ENCODE results near the gene OR5B2. TPM values are rescaled to one million over a fixed set of nuclear protein-coding genes. Genes with fewer than 3 reads are reported as not detected.

Gene OR5B2
- not detected for polyA plus RNA-seq

- no peaks in the 10 kb centered on the region for H3K9me3 ChIP-seq (ENCODE audit: control insufficient read depth in 2 of 2, insufficient read depth in 1 of 2, low read depth in 1 of 2, low read length in 1 of 2)
- WGBS, 2 donors: 68 to 70% methylated on average over 3 of the region's 3 CpGs
Measured at GRCh38 chr11:58428021-58428420, at the start of gene OR5B2. Gene OR5B2, minus strand, starts transcription at chr11:58428121. Its CDS starts 4,860 bp downstream, at chr11:58423261.

GRCh38 chr11:58471892-58472291 is 44.0 kb upstream of the OR5B2 start:
- no peaks in the 10 kb centered on the region for H3K36me3 ChIP-seq (ENCODE audit: control insufficient read depth in 2 of 2, insufficient read depth in 2 of 2, low read length in 1 of 2)
- H3K27me3 ChIP-seq (ENCODE audit: control insufficient read depth in 1 of 2, insufficient read depth in 2 of 2, low read length in 2 of 2): no peaks in the 10 kb centered on the region
- H3K9me3 ChIP-seq (ENCODE audit: control insufficient read depth in 2 of 2, insufficient read depth in 1 of 2, low read depth in 1 of 2, low read length in 1 of 2): peaks cover 0 to 3% of the 10 kb centered on the region in 2 donors
- H3K27ac ChIP-seq (ENCODE audit: low read depth in 2 of 2, low read length in 1 of 2): no peak overlapping the region
- no peaks in the 10 kb centered on the region for H3K4me1 ChIP-seq (ENCODE audit: control insufficient read depth in 2 of 2, insufficient read depth in 2 of 2, low read length in 1 of 2)
- H3K4me3 ChIP-seq (ENCODE audit: low read depth in 1 of 2, low read length in 2 of 2): no peak overlapping the region

More at GRCh38 chr11:58428021-58428420, at the start of gene OR5B2:
- H3K4me1 ChIP-seq (ENCODE audit: control insufficient read depth in 2 of 2, insufficient read depth in 2 of 2, low read length in 1 of 2): no peaks in the 10 kb centered on the region
- H3K27ac ChIP-seq (ENCODE audit: low read depth in 2 of 2, low read length in 1 of 2): no peak within 1 kb of the TSS
- no peak within 1 kb of the TSS for H3K4me3 ChIP-seq (ENCODE audit: low read depth in 1 of 2, low read length in 2 of 2)
- H3K27me3 ChIP-seq (ENCODE audit: control insufficient read depth in 1 of 2, insufficient read depth in 2 of 2, low read length in 2 of 2): no peaks in the 10 kb centered on the region
- H3K36me3 ChIP-seq (ENCODE audit: control insufficient read depth in 2 of 2, insufficient read depth in 2 of 2, low read length in 1 of 2): no peaks in the 10 kb centered on the region

GRCh38 chr11:58466293-58466692 is 38.4 kb upstream of the OR5B2 start:
- Histone ChIP-seq H3K4me3 (ENCODE audit: low read depth in 1 of 2, low read length in 2 of 2) (no peak overlapping the region), H3K27ac (ENCODE audit: low read depth in 2 of 2, low read length in 1 of 2) (no peak overlapping the region), H3K4me1 (ENCODE audit: control insufficient read depth in 2 of 2, insufficient read depth in 2 of 2, low read length in 1 of 2) (no peaks in the 10 kb centered on the region), H3K36me3 (ENCODE audit: control insufficient read depth in 2 of 2, insufficient read depth in 2 of 2, low read length in 1 of 2) (no peaks in the 10 kb centered on the region), H3K27me3 (ENCODE audit: control insufficient read depth in 1 of 2, insufficient read depth in 2 of 2, low read length in 2 of 2) (no peaks in the 10 kb centered on the region), H3K9me3 (ENCODE audit: control insufficient read depth in 2 of 2, insufficient read depth in 1 of 2, low read depth in 1 of 2, low read length in 1 of 2) (peaks cover 0 to 3% of the 10 kb centered on the region in 2 donors)
- WGBS, 2 donors: 80 to 86% methylated on average over 1 of the region's 1 CpG

GRCh38 chr11:58465690-58466089 is 37.8 kb upstream of the OR5B2 start:
- Histone ChIP-seq H3K4me1 (ENCODE audit: control insufficient read depth in 2 of 2, insufficient read depth in 2 of 2, low read length in 1 of 2) (no peaks in the 10 kb centered on the region), H3K4me3 (ENCODE audit: low read depth in 1 of 2, low read length in 2 of 2) (no peak overlapping the region), H3K36me3 (ENCODE audit: control insufficient read depth in 2 of 2, insufficient read depth in 2 of 2, low read length in 1 of 2) (no peaks in the 10 kb centered on the region), H3K27me3 (ENCODE audit: control insufficient read depth in 1 of 2, insufficient read depth in 2 of 2, low read length in 2 of 2) (no peaks in the 10 kb centered on the region), H3K9me3 (ENCODE audit: control insufficient read depth in 2 of 2, insufficient read depth in 1 of 2, low read depth in 1 of 2, low read length in 1 of 2) (peaks cover 0 to 3% of the 10 kb centered on the region in 2 donors), H3K27ac (ENCODE audit: low read depth in 2 of 2, low read length in 1 of 2) (no peak overlapping the region)
- 50 to 56% methylated on average over 3 of the region's 3 CpGs for WGBS, 2 donors

GRCh38 chr11:58451585-58451984 is 23.7 kb upstream of the OR5B2 start:
- Histone ChIP-seq H3K4me1 (ENCODE audit: control insufficient read depth in 2 of 2, insufficient read depth in 2 of 2, low read length in 1 of 2) (no peaks in the 10 kb centered on the region), H3K27ac (ENCODE audit: low read depth in 2 of 2, low read length in 1 of 2) (no peak overlapping the region)
- WGBS, 2 donors: 48 to 51% methylated on average over 3 of the region's 3 CpGs

GRCh38 chr11:58446294-58446693 is 18.4 kb upstream of the OR5B2 start:
- H3K36me3 ChIP-seq (ENCODE audit: control insufficient read depth in 2 of 2, insufficient read depth in 2 of 2, low read length in 1 of 2): no peaks in the 10 kb centered on the region

More at GRCh38 chr11:58451585-58451984, 23.7 kb upstream of the OR5B2 start:
- H3K9me3 ChIP-seq (ENCODE audit: control insufficient read depth in 2 of 2, insufficient read depth in 1 of 2, low read depth in 1 of 2, low read length in 1 of 2): peaks cover 0 to 2% of the 10 kb centered on the region in 2 donors
- H3K4me3 ChIP-seq (ENCODE audit: low read depth in 1 of 2, low read length in 2 of 2): no peak overlapping the region
- H3K36me3 ChIP-seq (ENCODE audit: control insufficient read depth in 2 of 2, insufficient read depth in 2 of 2, low read length in 1 of 2): no peaks in the 10 kb centered on the region
- no peaks in the 10 kb centered on the region for H3K27me3 ChIP-seq (ENCODE audit: control insufficient read depth in 1 of 2, insufficient read depth in 2 of 2, low read length in 2 of 2)

GRCh38 chr11:58444300-58444699 is 16.4 kb upstream of the OR5B2 start:
- H3K36me3 ChIP-seq (ENCODE audit: control insufficient read depth in 2 of 2, insufficient read depth in 2 of 2, low read length in 1 of 2): no peaks in the 10 kb centered on the region

More at GRCh38 chr11:58446294-58446693, 18.4 kb upstream of the OR5B2 start:
- no peaks in the 10 kb centered on the region for H3K27me3 ChIP-seq (ENCODE audit: control insufficient read depth in 1 of 2, insufficient read depth in 2 of 2, low read length in 2 of 2)
- WGBS, 2 donors: 80 to 82% methylated on average over 6 of the region's 6 CpGs
- H3K27ac ChIP-seq (ENCODE audit: low read depth in 2 of 2, low read length in 1 of 2): no peak overlapping the region
- peaks cover 5 to 8% of the 10 kb centered on the region in 2 donors for H3K9me3 ChIP-seq (ENCODE audit: control insufficient read depth in 2 of 2, insufficient read depth in 1 of 2, low read depth in 1 of 2, low read length in 1 of 2)
- H3K4me3 ChIP-seq (ENCODE audit: low read depth in 1 of 2, low read length in 2 of 2): no peak overlapping the region
- no peaks in the 10 kb centered on the region for H3K4me1 ChIP-seq (ENCODE audit: control insufficient read depth in 2 of 2, insufficient read depth in 2 of 2, low read length in 1 of 2)

GRCh38 chr11:58442136-58442535 is 14.2 kb upstream of the OR5B2 start, which contains the start of gene OR5B12:
Gene OR5B12, minus strand, starts transcription at chr11:58442236. Its CDS starts 2,085 bp downstream, at chr11:58440151.
- Histone ChIP-seq H3K4me1 (ENCODE audit: control insufficient read depth in 2 of 2, insufficient read depth in 2 of 2, low read length in 1 of 2) (no peaks in the 10 kb centered on the region), H3K27me3 (ENCODE audit: control insufficient read depth in 1 of 2, insufficient read depth in 2 of 2, low read length in 2 of 2) (no peaks in the 10 kb centered on the region), H3K4me3 (ENCODE audit: low read depth in 1 of 2, low read length in 2 of 2) (no peak within 1 kb of the TSS), H3K36me3 (ENCODE audit: control insufficient read depth in 2 of 2, insufficient read depth in 2 of 2, low read length in 1 of 2) (no peaks in the 10 kb centered on the region), H3K9me3 (ENCODE audit: control insufficient read depth in 2 of 2, insufficient read depth in 1 of 2, low read depth in 1 of 2, low read length in 1 of 2) (peaks cover 5 to 8% of the 10 kb centered on the region in 2 donors), H3K27ac (ENCODE audit: low read depth in 2 of 2, low read length in 1 of 2) (no peak within 1 kb of the TSS)
- 81 to 89% methylated on average over 1 of the region's 1 CpG for WGBS, 2 donors

More at GRCh38 chr11:58444300-58444699, 16.4 kb upstream of the OR5B2 start:
- Histone ChIP-seq H3K27me3 (ENCODE audit: control insufficient read depth in 1 of 2, insufficient read depth in 2 of 2, low read length in 2 of 2) (no peaks in the 10 kb centered on the region), H3K9me3 (ENCODE audit: control insufficient read depth in 2 of 2, insufficient read depth in 1 of 2, low read depth in 1 of 2, low read length in 1 of 2) (peaks cover 5 to 8% of the 10 kb centered on the region in 2 donors), H3K27ac (ENCODE audit: low read depth in 2 of 2, low read length in 1 of 2) (no peak overlapping the region), H3K4me3 (ENCODE audit: low read depth in 1 of 2, low read length in 2 of 2) (no peak overlapping the region), H3K4me1 (ENCODE audit: control insufficient read depth in 2 of 2, insufficient read depth in 2 of 2, low read length in 1 of 2) (no peaks in the 10 kb centered on the region)
- WGBS, 2 donors: 71 to 90% methylated on average over 2 of the region's 2 CpGs

GRCh38 chr11:58438486-58438885 is 10.6 kb upstream of the OR5B2 start:
- H3K27me3 ChIP-seq (ENCODE audit: control insufficient read depth in 1 of 2, insufficient read depth in 2 of 2, low read length in 2 of 2): no peaks in the 10 kb centered on the region
- no peaks in the 10 kb centered on the region for H3K4me1 ChIP-seq (ENCODE audit: control insufficient read depth in 2 of 2, insufficient read depth in 2 of 2, low read length in 1 of 2)
- H3K9me3 ChIP-seq (ENCODE audit: control insufficient read depth in 2 of 2, insufficient read depth in 1 of 2, low read depth in 1 of 2, low read length in 1 of 2): no peaks in the 10 kb centered on the region
- H3K36me3 ChIP-seq (ENCODE audit: control insufficient read depth in 2 of 2, insufficient read depth in 2 of 2, low read length in 1 of 2): no peaks in the 10 kb centered on the region
- WGBS, 2 donors: 22 to 46% methylated on average over 4 of the region's 4 CpGs
- no peak overlapping the region for H3K4me3 ChIP-seq (ENCODE audit: low read depth in 1 of 2, low read length in 2 of 2)
- H3K27ac ChIP-seq (ENCODE audit: low read depth in 2 of 2, low read length in 1 of 2): no peak overlapping the region

- no peaks in the 10 kb centered on the region for H3K9me3 ChIP-seq (ENCODE audit: control insufficient read depth in 2 of 2, insufficient read depth in 1 of 2, low read depth in 1 of 2, low read length in 1 of 2)
- 83% methylated on average over 3 of the region's 3 CpGs for WGBS, 2 donors
- no peak overlapping the region for H3K27ac ChIP-seq (ENCODE audit: low read depth in 2 of 2, low read length in 1 of 2)
- H3K4me3 ChIP-seq (ENCODE audit: low read depth in 1 of 2, low read length in 2 of 2): no peak overlapping the region
- no peaks in the 10 kb centered on the region for H3K27me3 ChIP-seq (ENCODE audit: control insufficient read depth in 1 of 2, insufficient read depth in 2 of 2, low read length in 2 of 2)
- H3K4me1 ChIP-seq (ENCODE audit: control insufficient read depth in 2 of 2, insufficient read depth in 2 of 2, low read length in 1 of 2): no peaks in the 10 kb centered on the region
- no peaks in the 10 kb centered on the region for H3K36me3 ChIP-seq (ENCODE audit: control insufficient read depth in 2 of 2, insufficient read depth in 2 of 2, low read length in 1 of 2)
Measured at GRCh38 chr11:58434217-58434616, 6.3 kb upstream of the OR5B2 start.
